Epithelial cell of alveolus of lung (primary cell): Measurements from ENCODE around the gene FGR. TPM values are rescaled to one million over a fixed set of nuclear protein-coding genes. Genes with fewer than 3 reads are reported as not detected.

Experiments
- total RNA-seq: library from RNA; depleted of rRNA; stranded (reverse); fragments of >200 nt; gene quantifications from 2 replicates; pipeline ENCODE4 v1.2.1, GENCODE V29; 2015

Gene FGR
- total RNA-seq: not detected in 2 replicates

DNA sequence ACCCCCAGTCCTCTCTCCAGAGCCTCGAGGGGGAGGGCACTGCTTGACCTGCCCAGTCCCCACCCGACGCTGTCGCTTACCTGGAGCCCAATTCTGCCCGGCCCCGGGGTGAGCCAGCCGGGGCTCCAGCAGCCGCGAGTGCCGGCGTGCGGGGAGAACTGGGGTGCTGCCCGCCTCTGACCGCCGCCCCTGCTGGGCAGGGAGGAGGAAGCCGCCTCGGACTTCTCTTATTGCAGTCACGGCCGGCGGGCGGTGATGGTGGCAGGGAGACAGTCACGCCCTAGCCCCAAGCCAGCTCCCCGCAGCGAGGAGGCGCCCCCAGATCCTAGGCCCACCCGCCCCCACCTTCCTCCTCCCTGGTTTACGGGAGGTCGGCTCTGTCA, at the start of gene FGR:
Gene FGR (minus strand): TSS at position 201 of the 383 bp plus-strand sequence. CDS start 11,269 bp downstream, outside the sequence.

DNA sequence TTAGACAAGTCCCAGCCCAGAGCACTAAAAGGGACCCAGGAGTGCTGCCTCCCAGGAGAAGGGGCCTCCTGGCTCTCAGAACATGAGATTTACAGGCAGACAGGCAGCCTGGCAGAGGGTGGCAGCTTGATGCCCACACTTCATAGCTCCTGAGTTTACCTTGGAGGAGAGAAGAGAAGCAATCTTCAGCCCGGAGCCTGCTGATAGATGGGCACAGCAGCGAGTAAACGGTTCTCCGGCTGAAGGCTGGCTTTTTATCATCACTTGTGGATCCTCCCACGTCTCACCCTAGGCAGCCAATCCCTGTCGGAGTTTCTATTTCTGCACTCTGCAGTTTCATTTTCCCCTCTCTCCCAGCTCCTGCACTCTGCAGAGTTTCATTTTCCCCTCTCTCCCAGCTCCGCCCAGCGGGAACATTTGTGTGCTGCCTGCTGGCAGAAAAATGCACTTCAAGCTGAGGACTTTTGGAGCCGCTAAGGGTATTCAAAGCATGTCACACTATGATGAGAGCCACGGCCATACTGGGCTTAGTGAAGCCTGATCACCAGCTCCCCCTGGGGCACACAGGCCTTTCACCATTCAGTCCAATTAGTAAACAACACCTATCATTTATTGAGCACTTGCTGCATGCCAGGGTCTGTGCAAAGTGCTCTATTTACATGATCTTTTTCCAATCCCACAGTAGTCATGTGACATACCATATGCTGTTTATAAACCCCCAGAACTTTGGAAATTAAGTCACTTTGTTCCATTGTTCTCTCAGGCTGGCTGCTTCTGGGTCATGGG, 37.2 kb upstream of the FGR start, which contains the start of gene IFI6:
Gene IFI6 (minus strand): TSS at position 229 of the 786 bp plus-strand sequence. CDS start 2,878 bp downstream, outside the sequence.

DNA sequence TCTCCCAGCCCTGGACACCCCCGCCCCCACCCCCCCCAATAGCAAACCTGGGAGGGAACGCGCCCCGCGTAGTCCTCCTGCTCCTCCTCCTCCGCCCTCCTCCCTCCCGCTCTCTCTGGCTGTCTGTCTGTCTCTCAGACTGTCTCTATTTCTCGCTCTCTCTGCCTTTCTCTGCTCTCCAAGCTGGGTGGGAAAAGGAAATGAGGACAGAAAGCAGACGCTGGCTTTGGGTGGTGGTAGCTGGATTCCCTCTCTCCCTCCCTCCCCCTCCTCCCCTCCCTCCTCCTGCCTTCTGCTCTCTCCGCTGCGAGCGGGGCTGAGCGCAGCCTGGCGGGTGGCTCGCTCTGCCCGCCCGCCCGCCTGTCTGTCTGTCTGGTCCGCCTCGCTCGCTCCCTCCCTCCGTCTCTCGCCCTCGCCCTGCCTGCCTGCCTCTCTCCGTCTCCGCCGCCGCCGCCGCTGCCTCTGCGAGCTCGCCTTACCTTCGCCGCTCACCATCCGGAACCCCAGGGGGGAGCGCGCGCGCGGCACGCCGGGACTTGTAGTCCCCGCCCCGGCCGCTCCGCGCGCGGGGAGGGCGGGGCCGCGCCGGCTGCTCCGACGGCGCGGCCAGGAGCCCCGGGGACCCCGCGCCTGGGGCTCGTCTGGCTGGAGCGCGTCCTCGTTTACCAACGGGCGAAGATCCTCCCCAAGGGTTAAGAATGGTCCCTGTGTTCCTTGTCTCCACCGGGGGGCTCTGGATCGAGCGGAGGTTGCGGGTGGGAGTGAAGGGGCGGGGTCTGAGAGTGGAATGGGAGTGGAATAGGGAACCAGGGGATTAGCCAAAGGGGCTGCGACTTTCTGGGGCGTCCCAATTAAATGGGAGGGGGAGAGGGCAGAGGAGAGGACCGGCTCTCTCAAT, 31.1 kb downstream of the FGR start, which contains the start of gene AHDC1:
Gene AHDC1 (minus strand): TSS at position 464 of the 898 bp plus-strand sequence. CDS start 52,029 bp downstream, outside the sequence.

Other genes with a start within 250 kb of the FGR start
- 2.2 and 2.8 TPM in 2 replicates for gene GPR3, start 242.6 kb downstream of the FGR start, total RNA-seq
- 28.8 and 54.2 TPM in 2 replicates for gene WASF2, start 145.0 kb downstream of the FGR start, total RNA-seq
- gene AHDC1, start 31.0 kb downstream of the FGR start, total RNA-seq: 5.2 and 10.5 TPM in 2 replicates
- gene IFI6, start 37.0 kb upstream of the FGR start, total RNA-seq: 22.3 and 139 TPM in 2 replicates
- gene FAM76A, start 90.8 kb upstream of the FGR start, total RNA-seq: 6.9 and 8.7 TPM in 2 replicates
- gene STX12, start 138.0 kb upstream of the FGR start, total RNA-seq: 34.7 and 37.2 TPM in 2 replicates
- 39.8 and 40.7 TPM in 2 replicates for gene PPP1R8, start 195.6 kb upstream of the FGR start, total RNA-seq
- gene THEMIS2, start 237.4 kb upstream of the FGR start, total RNA-seq: 12.8 and 14.2 TPM in 2 replicates